C4-2B (cell line): Measurements from ENCODE around the gene SPRR2D.

Experiments used
- H3K27ac ChIP-seq: fragments of 450-650 bp; 2 replicates; pipeline ENCODE4 v1.5.1; 2017
- CTCF ChIP-seq: fragments of 450-650 bp; conservative IDR thresholded peaks from 2 replicates; pipeline ENCODE4 v1.5.1; 2017; ENCODE audit warnings: mild to moderate bottlenecking
- ZFX ChIP-seq: fragments of 450-650 bp; IDR thresholded peaks from 2 replicates; pipeline ENCODE4 v1.6.1; 2017

The SPRR2D gene

DNA sequence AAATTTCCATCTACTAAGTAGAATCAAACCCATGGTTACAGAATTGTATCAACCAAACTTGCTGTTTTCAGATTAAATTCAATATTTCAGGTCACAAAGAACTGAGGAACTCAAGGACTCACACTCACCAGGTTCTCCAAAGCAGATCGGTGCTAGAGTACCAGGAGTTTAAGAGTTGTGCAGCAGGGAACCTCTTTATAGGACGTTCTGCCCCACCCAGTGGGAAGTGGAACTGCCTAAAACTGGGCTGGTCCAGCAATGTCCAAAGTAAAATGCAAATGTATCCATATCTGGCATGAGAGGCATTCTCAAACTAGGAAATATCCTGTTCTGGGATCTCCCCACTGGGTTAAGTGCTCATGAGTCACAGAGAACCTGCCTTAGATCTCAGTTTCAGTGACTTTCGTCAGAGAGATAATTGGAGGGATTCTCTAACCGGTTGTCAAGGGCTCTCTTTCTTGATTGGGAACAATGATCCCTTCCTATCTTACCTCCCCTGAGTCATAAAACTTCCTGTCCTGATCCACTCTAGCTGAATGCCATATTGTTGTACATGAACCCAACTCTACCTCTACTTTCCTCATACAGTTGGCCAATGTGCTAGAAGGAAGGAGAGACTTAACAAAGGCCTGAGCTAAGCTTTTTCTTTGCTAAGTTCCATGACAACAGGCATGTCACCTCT, at the start of gene SPRR2D:
Gene SPRR2D, minus strand, starts transcription at position 171 of the 682 bp plus-strand sequence. CDS start 774 bp downstream, outside the sequence.
- TF ChIP-seq CTCF (no peak), ZFX (no peak)
- no peak within 1 kb of the TSS for H3K27ac ChIP-seq

GRCh38 chr1:153087652-153088051, 46.7 kb upstream of the SPRR2D start:
- no peak overlapping the region for H3K27ac ChIP-seq
- no peak for TF ChIP-seq CTCF
- no peak for TF ChIP-seq ZFX

- H3K27ac ChIP-seq = no peak overlapping the region
- TF ChIP-seq ZFX (no peak), CTCF (no peak)
These were observed 40.8 kb upstream of the SPRR2D start for GRCh38 chr1:153081736-153082135.

GRCh38 chr1:153072806-153073726, 32.1 kb upstream of the SPRR2D start:
- no peak for TF ChIP-seq ZFX
- no peak for TF ChIP-seq CTCF
- H3K27ac ChIP-seq = no peak overlapping the region

DNA sequence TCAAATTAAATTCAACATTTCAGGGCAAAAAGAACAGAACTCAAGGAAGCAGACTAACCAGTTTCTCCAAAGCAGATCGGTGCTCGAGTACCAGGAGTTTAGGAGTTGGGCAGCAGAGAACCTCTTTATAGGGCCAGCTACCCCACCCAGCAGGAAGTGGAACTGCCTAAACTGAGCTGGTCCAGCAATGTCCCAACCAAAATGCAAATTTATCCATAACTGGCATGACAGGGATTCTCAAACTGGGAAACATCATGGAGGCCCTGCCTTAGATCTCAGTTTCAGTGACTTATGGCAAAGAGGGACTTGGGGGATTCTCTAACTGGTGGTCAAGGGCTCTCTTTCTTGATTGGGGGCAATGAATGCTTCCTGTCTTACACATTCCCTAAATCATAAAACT, 30.6 kb upstream of the SPRR2D start, which contains the start of gene SPRR2B:
Gene SPRR2B, minus strand, starts transcription at position 101 of the 400 bp plus-strand sequence. CDS start 772 bp downstream, outside the sequence.
- TF ChIP-seq ZFX (no peak), CTCF (no peak)
- H3K27ac ChIP-seq = no peak within 1 kb of the TSS

GRCh38 chr1:153070243-153070642, 29.3 kb upstream of the SPRR2D start:
- no peak for TF ChIP-seq ZFX
- TF ChIP-seq CTCF = no peak
- no peak overlapping the region for H3K27ac ChIP-seq
